ENCODE measurements around the gene VSIG10. TPM values are rescaled to one million over a fixed set of nuclear protein-coding genes. Genes with fewer than 3 reads are reported as not detected.

The VSIG10 gene
- total and polyA plus RNA-seq, 2 of the 4 experiments (the other 2 are of a cell fraction) = 5.9 to 10.0 TPM

DNA sequence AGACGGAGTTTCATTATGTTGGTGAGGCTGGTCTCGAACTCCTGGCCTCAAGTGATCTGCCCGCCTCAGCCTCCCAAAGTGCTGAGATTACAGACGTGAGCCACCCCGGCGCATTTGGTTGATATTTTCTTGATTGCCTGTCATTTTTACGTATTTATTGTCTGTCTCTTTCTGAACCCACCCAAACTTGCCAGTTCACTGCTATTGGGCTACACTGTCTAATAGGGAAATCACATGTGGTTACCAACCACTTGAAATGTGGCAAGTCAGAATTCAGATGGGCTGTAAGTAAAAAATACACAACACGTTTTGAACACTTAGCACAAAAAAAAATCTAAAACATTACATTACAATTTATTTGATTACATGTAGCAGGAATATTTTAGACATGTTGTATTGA is 44.9 kb downstream of the VSIG10 start:
- H3K27me3 ChIP-seq (ENCODE audit: control insufficient read depth, insufficient read depth, low read length) = no peaks in the 10 kb centered on the region
- no peak overlapping the region for H3K4me2 ChIP-seq (ENCODE audit: low read depth, low read length)
- TF ChIP-seq MAZ (IDR thresholded peaks at IDR 0.05; ENCODE audit: borderline replicate concordance, low read depth, low read length) = no peak
- TF ChIP-seq CEBPB (IDR thresholded peaks at IDR 0.05; ENCODE audit: low read depth, low read length) = no peak
- TF ChIP-seq RFX5 (IDR thresholded peaks at IDR 0.05; ENCODE audit: low read depth, low read length) = no peak
- TF ChIP-seq MAFK (IDR thresholded peaks at IDR 0.05; ENCODE audit: low read depth, low read length) = no peak
- TF ChIP-seq SMC3 (IDR thresholded peaks at IDR 0.05; ENCODE audit: low read depth, low read length) = no peak
- TF ChIP-seq, protein P1, sequence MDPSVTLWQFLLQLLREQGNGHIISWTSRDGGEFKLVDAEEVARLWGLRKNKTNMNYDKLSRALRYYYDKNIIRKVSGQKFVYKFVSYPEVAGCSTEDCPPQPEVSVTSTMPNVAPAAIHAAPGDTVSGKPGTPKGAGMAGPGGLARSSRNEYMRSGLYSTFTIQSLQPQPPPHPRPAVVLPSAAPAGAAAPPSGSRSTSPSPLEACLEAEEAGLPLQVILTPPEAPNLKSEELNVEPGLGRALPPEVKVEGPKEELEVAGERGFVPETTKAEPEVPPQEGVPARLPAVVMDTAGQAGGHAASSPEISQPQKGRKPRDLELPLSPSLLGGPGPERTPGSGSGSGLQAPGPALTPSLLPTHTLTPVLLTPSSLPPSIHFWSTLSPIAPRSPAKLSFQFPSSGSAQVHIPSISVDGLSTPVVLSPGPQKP (IDR thresholded peaks at IDR 0.05; ENCODE audit: borderline replicate concordance, low read depth, low read length) = no peak
- TF ChIP-seq POLR2A (IDR thresholded peaks at IDR 0.05; ENCODE audit: low read depth, low read length) = no peak
- TF ChIP-seq RAD21 (IDR thresholded peaks at IDR 0.05; ENCODE audit: low read length) = no peak
- no peak for TF ChIP-seq MXI1 (IDR thresholded peaks at IDR 0.05; ENCODE audit: borderline replicate concordance, low read depth, low read length)
- TF ChIP-seq NFE2L2 (IDR thresholded peaks at IDR 0.05; ENCODE audit: low read depth, low read length) = no peak
- no peak for TF ChIP-seq RCOR1 (IDR thresholded peaks at IDR 0.05; ENCODE audit: insufficient replicate concordance, low read length)
- no peak for TF ChIP-seq BHLHE40 (IDR thresholded peaks at IDR 0.05; ENCODE audit: low read depth, low read length)
- no peak for ATAC-seq (ENCODE audit: low read depth)
- peaks cover 8 to 66% of the 10 kb centered on the region in 2 experiments for H3K79me1 ChIP-seq (ENCODE audit: low read depth in 1 of 2, low read length in 2 of 2)
- H3K14ac ChIP-seq (replicated peaks; ENCODE audit: low read depth, low read length) = no peak overlapping the region; the same call in 1 of the 2 replicates
- dilution Hi-C loops (cut with HindIII; ENCODE audit: low sequenced_read_pairs, unreplicated experiment) (no loop called here), in situ Hi-C loops (cut with MboI; ENCODE audit: low sequenced_read_pairs) (no loop called here), intact Hi-C loops (cut with micrococcal nuclease) (no loop called here)
- no peak overlapping the region; the same call in 1 of the 2 replicates for H3K9ac ChIP-seq (ENCODE audit: low read depth, low read length)
- POLR2A ChIA-PET (ENCODE audit: unreplicated experiment) = no interaction called here
- CTCF ChIA-PET = interaction anchor here (0.5 kb wide), 1 partner anchor 147 kb away, joined by 4 read pairs; no protein-coding TSS in a partner anchor
- peak overlapping the region; percentile 82; the same call in 1 of the 2 replicates for H3K4ac ChIP-seq (ENCODE audit: low read depth, low read length)
- H3K9me1 ChIP-seq (ENCODE audit: insufficient read depth, low read length) = peaks cover 12% of the 10 kb centered on the region
- peaks cover 15% of the 10 kb centered on the region for H4K20me1 ChIP-seq (ENCODE audit: insufficient read depth, low read length)
- DNase-seq = no peak
- H3K36me3 ChIP-seq (ENCODE audit: control insufficient read depth, insufficient read depth, low read length) = no peaks in the 10 kb centered on the region; the same call in 1 of the 2 replicates
- H2AFZ ChIP-seq (replicated peaks; ENCODE audit: low read length, poor library complexity) = no peak overlapping the region
- H4K91ac ChIP-seq (ENCODE audit: insufficient read depth, low read depth, low read length) = peak overlapping the region; percentile 51; the same call in 1 of the 2 replicates
- 100% methylated on average over 3 of the region's 8 CpGs; no CpG with 5 or more reads in 1 of the 2 experiments for WGBS, 2 experiments (ENCODE audit: extremely low coverage in 2 of 2, insufficient read length in 1 of 2)
- H3K4me1 ChIP-seq (ENCODE audit: control insufficient read depth, insufficient read depth, low read length) = peaks cover 10% of the 10 kb centered on the region
- H2BK15ac ChIP-seq (ENCODE audit: low read depth, low read length) = no peak overlapping the region; the same call in 2 of the 3 replicates
- peak overlapping the region; percentile 75 for H2BK5ac ChIP-seq (ENCODE audit: low read depth, low read length, poor library complexity, severe bottlenecking)
- H2BK20ac ChIP-seq (ENCODE audit: low read depth, low read length) = 0 out of 2 replicates have a peak overlapping the region, but pooled peaks have one; percentile 34
- H4K8ac ChIP-seq (ENCODE audit: low read depth in 2 of 2, low read length in 2 of 2) = peak overlapping the region in 1 of 2 experiments; percentile 71; a peak in 1 of 4 replicates
- no peak overlapping the region for H2AK9ac ChIP-seq (replicated peaks; ENCODE audit: low read depth, low read length, poor library complexity)
- peak overlapping the region; percentile 58 for H3K23ac ChIP-seq (ENCODE audit: low read depth, low read length)
- H3K56ac ChIP-seq (ENCODE audit: extremely low read depth, insufficient read depth, low read length) = no peak overlapping the region
- no peak overlapping the region for H3K27ac ChIP-seq (ENCODE audit: insufficient read depth, low read length)
- 0 out of 2 replicates have a peak overlapping the region, but pooled peaks have one; percentile 55 for H3K18ac ChIP-seq (ENCODE audit: low read depth, low read length)
- H2AK5ac ChIP-seq (ENCODE audit: low read depth, low read length) = no peak overlapping the region
- peak overlapping the region; percentile 39; the same call in 1 of the 2 replicates for H2BK120ac ChIP-seq (ENCODE audit: low read depth, low read length)
- H4K5ac ChIP-seq (ENCODE audit: low read depth, low read length) = no peak overlapping the region
- BruUV-seq (replicated peaks) = no TSS peak
- H3K9me3 ChIP-seq (ENCODE audit: control insufficient read depth, insufficient read depth, low read length) = no peaks in the 10 kb centered on the region
- no peak overlapping the region for H3K4me3 ChIP-seq (ENCODE audit: insufficient read depth, low read depth, low read length)

Measured in IMR-90 (cell line).